Activated CD4-positive, alpha-beta T cell treated with anti-CD3 and anti-CD28 coated beads for 1 hour (primary cell): ENCODE measurements around the gene TSPAN2.

Source experiments
- DNase-seq: peaks from one replicate; pipeline ENCODE4 v3.0.0-alpha.2; 2020

TSPAN2 gene

DNA sequence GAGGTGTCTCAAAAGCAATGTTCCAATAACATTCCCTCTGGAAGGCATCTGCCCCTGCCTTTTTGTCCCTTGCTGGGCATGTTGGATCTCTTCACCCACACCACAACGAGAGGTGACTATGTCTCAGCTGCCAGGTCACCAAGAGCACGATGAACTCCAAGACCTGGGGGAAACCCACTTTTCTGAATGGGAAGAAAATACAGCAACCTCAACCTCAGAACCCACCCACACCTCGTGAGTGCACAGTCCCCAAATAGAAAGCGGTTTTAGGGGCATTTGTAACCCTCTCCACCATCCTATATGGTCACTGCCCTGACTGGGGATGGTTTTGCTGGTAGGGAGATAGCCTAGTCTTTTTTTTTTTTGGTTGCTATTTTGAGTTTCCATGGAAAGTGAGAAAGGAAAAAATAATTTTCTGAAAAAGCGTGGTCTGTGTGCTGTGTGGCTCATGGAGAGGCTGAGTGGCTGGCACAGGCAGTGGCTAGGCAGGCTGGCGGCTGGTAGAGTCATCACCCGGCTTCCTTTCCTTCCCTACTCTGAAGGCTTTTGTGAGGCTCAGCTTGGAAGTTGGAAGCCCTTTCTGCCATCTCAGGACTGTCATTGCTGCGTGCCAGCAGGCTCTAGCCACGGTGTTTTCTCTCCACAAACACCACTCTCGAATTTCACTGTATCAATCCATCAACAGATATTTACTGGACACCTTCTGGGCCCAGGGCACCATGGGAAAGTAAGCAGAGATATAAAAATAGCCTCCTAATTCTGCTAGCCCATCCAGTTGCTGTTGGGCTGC, 15.8 kb downstream of the TSPAN2 start:
- DNase-seq, result no peak

DNA sequence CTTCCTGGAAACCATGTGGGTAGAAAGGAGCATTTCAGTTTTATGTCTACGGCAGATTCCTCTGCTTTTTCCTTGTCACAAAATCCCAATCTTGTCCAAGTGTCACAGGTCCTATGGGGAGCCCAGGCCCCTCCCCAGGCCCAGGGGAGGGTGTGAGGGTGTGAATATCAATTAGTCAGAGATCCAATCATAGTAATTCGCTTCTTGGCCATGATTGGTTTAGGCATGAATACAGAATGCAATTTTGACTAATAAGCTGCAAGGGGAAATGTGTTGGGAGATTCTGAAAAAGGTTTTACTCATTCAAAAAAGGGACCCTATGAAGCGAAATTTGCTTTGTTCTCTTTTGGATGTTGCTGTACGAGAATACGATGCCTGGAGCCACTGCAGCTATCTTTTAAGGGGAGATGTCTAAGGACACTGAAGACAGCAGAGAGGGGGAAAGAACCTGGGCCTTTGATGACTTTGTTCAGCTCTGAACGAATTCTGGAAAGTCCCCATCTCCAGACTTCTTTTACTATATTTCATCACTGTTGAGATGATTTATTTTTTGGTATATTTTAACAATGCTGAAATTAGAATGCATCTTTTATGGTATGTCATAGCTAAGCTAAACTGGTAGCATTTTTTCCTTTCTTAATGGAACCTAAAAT, 18.2 kb downstream of the TSPAN2 start:
- no peak for DNase-seq

DNA sequence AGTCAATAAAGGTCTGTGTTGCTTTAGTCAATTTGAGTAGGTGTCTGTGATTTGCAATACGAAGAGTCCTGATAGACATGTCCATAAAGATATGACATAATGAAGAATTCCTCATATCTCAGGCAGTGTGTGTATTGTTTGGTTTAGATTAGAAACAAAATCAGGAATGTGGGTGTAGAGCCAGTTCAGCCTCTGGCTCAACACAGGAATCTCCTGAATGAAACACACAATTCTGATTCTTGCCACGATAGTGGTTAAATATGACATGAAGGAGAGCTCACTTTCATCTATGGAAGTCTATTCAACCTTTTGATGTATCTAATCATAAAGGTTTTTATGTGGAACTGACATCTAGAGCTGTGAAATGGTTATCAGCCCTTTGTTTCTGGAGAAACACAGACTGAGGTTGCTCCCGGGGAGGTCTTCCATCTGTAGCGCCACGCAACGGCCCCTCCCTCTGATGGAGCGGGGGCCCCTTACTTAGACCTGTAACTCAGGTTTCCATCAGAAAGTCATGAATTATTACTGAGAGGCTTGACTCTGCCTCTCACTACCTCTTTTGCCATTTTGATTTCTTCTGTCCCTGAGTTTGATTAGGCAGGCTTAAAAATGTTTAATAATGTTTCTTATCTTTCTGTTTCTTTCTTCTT, 19.5 kb downstream of the TSPAN2 start:
- DNase-seq, result no peak

DNA sequence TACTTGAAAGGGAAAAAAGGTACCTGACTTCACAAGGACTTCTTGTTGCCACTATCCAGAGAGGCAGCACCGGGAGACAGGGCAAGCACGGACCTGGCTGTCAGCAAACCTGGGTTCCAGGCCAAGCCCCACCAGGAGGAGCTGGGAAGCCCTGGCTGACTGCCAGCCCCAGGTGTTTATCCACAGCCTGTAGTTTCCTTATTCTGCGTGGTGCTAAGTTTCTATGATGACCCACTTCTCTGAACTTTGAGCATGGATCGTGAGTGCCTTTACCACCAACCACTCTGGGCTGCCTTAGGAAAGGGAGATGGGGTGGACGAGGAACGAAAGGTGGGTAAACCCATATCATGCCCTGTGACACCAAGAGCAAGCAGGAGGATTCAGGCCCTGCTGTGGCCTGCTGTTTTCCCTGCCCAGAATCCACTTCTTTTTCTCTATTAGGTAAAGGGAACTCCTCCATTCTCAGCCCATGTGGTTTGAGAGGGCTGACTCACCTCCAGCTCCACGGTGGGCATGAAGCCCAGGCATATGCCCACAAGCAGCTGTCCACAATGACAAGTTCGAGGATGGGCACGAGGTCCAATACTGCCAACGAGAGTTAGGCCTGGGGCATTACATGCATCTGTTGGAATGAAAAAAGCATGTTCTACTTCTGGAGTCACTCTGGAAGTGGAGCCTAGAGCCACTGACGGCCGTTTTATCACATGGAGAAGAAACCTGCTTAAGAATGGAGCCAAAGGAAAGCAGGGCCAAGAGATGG, 20.3 kb downstream of the TSPAN2 start:
- no peak for DNase-seq

DNA sequence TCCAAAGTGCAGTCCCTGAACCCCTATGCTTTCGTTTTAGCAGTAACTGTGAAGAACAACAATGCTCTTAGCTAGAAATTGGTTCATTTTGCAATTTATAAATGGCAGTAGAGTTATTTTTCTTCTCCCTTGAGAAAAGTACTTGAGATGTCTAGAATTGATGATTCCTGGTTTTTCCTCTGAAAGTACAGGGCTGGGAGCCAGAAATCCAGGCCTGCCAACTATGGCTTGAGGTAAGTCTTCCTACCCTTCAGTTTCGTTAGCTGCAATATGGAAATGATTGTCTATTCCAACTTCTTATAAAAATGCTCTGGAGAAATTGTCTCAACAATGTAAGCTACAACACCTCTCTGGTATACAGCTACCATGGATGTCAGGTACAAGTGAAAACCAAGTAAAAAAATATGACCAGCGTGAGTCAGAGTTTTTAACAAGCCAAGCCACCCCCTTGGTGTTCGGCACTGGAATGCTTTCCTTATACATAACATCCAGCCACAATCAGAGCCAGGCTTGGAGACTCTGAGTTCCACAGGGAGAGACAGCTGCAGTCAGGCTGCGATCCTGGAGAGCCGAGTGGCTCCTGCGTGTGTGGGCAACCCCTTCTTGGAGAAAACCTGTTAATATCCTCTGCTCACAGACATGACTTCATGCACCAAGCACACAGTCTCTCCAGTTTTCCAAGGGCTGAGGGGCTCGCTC, 22.0 kb downstream of the TSPAN2 start:
- no peak for DNase-seq

DNA sequence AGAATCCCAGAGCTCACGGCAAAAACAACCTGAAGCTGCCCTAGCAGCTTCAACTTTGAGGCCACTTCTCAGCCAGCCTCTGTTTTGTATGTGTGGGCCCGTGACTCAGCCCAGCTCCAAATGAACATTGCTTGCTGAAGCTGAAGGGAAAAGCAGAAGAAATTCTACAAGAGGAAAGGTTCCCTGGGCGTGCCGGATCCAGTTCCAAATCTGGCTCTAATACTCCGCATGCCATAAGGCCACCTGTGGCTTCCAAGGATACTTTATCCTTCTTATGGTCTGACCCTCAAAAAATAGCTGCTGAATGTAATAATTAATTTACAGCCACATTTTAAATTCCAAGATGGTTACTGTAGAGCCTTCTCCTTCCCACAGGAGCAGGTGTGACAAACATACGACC, 24.3 kb downstream of the TSPAN2 start:
- no peak for DNase-seq

DNA sequence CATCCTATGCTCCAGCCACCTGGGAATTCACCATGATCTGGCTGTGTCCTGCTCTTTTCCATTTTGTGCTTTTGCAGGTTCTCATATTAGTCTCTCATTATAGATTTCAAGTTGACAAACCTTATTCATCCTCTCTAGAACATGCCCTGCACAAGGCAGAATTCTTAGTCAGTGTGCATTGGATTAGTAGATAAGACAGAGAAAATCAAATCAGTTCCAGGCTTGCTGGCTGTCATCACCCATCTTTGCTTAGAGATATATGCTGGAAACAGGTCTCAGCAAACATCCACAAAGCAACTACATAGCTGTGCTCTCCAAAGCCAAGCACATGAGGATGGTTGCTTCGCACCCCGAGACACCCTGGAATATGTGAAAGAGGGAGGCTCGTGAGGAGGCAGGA, 24.8 kb downstream of the TSPAN2 start:
- no peak for DNase-seq

DNA sequence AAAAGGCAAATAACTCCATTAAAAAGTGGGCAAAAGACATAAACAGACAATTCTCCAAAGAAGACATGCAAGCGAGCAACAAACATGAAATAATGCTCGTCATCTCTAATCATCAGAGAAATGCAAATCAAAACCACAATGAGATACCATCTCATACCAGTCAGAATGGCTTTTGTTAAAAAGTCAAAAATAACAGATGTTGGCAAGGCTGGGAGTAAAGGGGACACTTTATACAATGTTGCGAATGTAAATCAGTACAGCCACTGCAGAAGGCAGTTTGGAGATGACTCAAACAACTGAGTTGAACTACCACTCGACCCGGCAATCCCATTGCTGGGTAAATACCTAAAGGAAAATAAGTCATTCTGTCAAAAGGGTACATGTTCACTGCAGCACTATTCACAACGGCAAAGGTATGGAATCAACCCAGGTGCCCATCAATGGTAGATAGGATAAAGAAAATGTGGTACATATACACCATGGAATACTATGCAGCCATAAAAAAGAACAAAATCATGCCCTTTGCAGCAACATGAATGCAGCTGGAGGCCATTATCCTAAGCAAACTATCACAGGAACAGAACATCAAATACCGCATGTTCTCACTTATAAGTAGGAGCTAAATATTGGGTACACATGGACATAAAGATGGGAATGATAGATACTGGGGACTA, 25.9 kb downstream of the TSPAN2 start:
- no peak for DNase-seq

DNA sequence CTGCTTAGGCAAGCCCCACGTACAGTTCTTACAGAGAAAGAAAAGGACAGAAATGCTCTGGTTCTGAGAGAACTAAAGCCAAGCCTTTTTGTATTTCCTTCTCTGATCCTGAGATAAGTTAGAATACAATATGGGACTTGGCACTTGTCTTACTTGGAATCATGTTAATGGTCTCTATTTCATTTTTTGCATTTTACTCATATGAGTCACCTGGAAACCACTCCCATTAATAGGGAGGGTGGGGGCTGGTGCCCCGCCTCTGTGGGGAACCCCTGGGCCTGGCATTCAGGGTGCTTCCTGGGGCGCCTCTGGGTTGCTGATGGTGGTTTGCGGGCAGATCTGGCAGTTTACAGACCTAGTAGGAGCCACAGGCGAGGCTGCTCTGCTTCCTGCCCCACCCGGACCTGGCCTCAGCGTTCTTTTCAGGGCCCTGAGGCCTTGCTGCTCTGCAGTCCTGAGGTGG, 26.7 kb downstream of the TSPAN2 start:
- DNase-seq, result peak; percentile 89

DNA sequence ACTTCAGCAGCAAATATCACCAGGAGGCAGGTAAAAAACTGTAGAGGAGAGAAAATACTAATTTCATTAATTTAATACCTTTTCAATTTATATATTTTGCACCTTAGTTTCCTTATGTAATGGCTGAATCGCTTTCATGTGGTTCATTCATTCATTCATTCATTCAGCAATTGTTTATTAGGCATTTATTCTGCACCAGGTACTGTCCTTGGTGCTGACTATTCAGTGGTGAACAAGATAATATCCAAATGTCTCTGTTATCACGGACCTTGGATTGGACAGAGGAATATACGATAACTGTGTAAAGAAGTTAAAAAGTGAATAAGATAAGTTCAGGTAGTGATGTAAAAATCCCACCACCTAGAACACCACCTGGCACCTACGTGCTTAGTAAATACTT, 28.8 kb downstream of the TSPAN2 start:
- DNase-seq, result no peak

DNA sequence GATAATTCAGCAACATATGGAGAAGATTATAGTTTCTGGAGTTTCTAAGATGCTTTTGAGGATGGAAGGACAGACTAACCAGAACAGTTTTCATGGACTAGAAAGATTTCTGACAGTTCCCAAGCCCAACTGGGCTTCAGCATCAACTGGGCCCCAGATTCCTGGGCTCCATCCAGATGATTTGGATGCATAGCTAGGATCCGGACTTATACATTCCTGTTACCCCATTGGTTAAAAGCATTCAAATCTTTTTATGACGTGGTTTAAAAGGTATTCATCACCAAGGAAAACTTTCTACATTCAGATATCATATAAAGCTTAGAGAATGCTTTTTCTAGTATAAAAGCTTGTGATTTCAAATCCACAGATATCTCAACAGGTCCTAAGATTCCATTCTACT, 30.0 kb downstream of the TSPAN2 start:
- no peak for DNase-seq

DNA sequence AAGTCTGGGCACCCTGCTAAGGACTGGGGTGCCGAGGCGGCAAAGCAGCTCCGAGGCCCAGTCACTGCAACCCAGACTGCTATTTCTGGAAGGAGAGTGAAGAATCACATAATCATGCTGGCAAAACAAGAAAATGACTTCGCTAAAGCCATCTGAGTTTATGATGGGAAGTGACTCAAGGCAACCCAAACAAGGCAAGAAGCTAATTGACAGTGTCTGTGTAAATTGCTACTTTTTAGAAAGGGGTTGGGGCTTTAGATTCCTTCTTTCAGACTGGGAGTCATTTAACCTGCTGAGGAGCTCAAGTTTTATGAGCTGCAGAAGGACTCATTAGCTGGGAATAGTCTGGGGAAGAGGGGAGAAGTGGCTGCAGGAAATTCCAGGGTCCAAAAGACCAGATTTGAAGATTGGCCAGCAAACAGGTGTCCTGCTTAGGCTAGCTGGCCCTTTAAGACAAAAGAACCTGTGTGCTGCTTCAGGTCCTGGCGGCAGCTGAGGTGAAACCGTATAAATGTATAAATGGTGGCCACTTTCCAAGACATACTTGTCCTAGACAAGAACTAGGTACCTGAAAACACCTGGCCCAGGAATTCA, 31.5 kb downstream of the TSPAN2 start:
- DNase-seq, result no peak

DNA sequence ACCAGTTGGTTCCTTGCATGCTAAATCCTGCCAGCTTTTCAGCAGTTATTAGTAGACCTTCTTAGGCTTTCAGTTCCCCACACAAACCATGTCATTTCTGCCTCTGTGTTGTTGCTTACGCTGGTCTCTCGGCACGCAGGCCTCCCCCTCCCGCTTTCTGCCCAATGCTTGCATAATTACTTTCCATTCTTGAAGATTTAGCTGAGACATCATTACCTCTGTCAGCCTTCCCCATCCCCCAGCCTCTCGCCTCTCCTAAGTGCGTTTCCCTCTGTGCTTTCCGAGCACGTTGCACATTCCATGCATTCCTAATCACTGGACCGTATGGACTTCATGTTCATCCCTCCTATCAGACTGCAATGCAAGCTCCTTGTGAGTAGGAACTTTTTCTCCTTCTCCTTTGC, 32.9 kb downstream of the TSPAN2 start:
- DNase-seq, result no peak

DNA sequence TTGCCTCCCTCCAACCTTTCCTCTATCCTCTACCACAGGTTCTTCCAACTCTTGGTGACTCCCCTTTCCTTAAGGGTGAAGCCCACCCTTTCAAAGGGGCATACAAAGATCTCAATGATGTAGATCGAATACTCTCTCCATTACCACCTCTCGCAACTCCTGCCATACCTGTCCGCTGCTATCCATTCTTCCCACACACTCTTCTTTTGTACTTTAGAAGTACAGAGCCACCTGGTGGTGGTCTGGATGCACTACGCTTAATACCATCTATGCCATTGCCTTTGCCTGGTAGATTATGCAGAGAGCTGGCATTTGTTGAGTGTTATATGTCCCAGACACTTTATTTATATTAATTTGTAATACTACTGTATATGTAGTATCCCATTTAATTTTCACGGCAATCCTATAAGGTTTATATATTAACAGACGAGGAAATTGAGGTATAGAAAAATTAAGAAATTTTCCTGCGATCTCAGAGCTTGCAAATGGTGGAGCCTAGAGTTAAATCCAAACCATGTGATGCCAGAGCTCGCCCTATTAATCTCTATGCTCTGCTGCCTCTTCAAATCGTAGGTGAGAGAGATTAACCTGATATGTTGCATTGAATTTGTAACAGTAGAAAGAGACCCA, 36.7 kb downstream of the TSPAN2 start:
- DNase-seq, result no peak

DNA sequence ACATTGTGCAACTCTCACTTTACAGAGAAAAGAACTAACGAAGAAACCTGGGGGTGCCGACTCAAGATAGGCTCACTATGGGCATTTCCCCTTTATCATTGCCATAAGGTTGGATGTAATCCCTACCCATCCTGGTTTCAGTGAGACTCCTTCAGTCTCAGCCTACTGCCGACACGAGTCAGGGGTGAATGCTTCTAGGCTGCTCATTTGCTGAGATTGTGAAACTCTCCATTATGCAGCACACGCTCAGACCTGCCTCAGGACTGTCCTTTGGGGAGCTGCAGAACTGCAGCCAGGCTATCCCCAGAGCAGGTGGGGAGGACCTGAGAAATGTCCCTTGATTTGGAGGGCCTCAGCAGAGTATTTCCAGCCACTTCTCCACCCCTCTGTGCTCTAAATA, 37.5 kb downstream of the TSPAN2 start:
- no peak for DNase-seq

DNA sequence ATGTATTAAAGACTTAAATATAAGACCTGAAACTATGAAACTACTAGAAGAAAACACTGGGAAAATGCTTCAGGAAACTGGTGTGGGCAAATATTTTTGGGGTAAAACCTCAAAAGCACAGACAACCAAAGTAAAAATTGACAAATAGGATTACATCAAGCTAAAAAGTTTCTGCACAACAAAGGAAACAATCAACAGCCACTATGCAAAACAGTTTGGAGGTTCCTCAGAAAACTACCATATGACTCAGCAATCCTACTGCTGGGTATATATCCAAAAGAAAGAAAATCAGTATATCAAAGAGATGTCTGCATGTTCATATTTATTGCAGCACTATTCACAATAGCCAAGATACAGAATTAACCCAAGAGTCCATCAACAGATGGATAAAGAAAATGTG, 42.6 kb downstream of the TSPAN2 start:
- no peak for DNase-seq

DNA sequence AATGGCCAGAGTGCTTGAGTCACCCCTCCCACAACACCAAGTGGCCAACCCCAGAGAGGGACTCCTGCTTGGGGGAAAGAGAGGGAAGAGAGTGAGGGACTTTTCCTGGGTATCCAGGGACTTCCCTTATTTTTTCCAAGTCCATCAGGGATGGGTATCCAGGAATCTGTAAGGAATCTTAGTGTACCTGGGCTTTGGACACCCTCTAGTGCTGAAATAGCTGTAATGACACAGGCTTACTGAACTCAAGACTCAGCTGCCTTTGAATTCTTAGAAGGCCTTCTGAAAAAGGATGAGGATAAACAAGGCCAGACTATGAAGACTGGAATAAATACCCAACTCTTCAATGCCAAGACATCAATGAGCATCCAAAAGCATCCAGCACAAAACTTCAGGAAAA, 47.6 kb downstream of the TSPAN2 start:
- DNase-seq, result no peak

DNA sequence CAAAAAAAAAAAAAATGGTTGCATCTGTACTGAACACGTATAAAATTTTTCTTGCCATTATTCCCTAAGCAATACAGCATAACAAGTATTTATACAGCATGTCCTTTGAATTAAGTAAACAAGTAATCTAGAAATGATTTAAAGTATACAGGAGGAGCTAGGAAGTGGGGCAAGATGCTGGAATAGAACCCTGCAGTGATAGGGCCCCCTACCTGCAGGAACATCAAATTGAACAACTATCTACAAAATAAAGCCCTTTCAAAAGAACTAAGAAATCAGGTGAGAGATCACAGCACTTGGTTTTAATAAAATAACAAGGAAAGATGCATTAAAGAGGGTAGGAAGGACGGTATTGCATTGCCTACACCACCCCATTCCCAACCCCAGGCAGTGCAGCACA, 48.8 kb downstream of the TSPAN2 start:
- no peak for DNase-seq

DNA sequence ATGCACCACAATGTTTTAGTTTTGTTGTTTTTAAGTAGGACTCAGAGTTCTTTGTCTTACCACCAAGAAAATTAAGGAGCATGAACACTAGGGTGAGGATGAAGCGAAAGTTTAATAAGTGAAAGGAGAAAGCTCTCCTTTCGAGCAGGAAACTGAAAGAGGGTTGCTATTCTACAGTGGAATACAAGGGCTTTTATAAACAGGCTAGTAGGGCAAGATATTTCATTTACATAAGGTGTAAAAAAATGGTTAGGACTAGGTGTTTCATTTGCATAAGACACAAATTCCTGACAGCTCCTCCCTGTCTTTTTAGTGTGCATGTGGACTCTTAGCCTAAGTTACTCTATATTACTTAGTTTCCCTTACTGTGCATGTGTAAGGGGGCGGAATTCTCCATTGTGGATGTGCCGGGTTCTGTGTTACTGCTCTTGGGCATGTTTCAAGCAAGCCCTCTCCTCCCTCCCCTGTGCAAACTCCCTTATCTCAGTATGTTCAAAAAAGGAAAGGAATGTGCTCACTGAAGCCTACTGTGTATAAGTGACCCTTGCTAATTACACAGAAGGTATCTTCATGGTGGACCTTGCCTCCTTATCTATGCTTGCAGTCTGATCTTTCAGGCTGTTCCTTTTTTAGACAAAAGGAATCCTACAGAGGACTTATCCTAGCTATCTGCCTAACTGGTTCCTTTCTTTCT, 52.3 kb downstream of the TSPAN2 start:
- no peak for DNase-seq

DNA sequence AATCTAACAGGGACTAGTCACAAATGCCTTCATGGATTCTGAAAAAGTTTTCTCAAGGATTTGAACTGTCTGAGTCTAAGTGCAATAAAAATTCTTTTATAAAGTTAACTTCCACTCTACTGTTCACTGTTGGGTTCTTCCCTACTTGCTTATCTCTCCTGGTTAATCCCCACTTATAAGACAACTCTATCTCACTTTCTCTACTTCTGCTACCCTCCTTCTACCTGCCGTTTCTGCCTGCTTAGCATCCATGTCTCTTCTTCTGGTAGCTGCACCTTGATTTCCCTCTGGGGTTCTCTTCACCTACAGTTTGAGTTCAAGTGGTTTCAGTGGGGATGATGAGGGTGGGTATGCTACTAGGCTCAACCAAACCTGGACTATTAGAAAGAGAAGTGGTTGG, 53.7 kb downstream of the TSPAN2 start:
- no peak for DNase-seq

DNA sequence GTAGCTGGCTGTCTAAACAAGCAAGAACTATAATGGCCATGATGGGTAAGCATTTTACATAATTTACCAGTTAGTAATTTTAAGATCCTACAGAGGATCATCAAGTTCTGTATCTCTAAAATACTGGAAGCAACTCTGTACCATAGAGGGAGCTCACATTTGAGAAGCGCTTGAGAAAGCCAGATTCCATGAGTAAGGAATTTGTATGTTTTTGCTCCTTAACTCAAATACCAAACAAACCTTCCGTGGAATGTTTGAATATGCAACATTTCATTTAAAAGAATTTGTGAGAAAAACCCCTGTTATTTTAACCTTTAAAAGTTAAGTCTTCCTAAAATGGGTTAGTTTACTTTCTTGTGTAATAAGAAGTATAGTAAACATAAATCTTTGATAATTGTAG, 57.7 kb downstream of the TSPAN2 start:
- DNase-seq, result no peak
